Colonic mucosa (tissue), 4 donors: ENCODE data around the gene MPIG6B. TPM values are rescaled to one million over a fixed set of nuclear protein-coding genes. Genes with fewer than 3 reads are reported as not detected.
A peak's percentile ranks its signal among the peaks of the same experiment; 100 is the strongest.

Source experiments
- DNase-seq: peaks from one replicate; pipeline ENCODE4 v3.0.0-alpha.2; 2020
- H3K27ac ChIP-seq: fragments of 200-600 bp; one replicate; pipeline ENCODE4 v1.8.0; 2021
- H3K27me3 ChIP-seq: fragments of 200-600 bp; one replicate; pipeline ENCODE4 v1.8.0; 2021
- H3K36me3 ChIP-seq: fragments of 200-600 bp; one replicate; pipeline ENCODE4 v1.8.0; 2021
- H3K4me1 ChIP-seq: fragments of 200-600 bp; one replicate; pipeline ENCODE4 v1.8.0; 2021; ENCODE audit warnings: mild to moderate bottlenecking
- H3K4me3 ChIP-seq: fragments of 200-600 bp; one replicate; pipeline ENCODE4 v1.8.0; 2021
- H3K9ac ChIP-seq, 2 donors: one replicate each; pipeline ENCODE4 v1.7.0; 2013; ENCODE audit warnings: control low read depth in 2 of 2, low read depth in 2 of 2, low read length in 2 of 2
- H3K9me3 ChIP-seq: fragments of 200-600 bp; one replicate; pipeline ENCODE4 v1.8.0; 2021
- intact Hi-C: fragments of 100-400 bp; cut with DNase I; formaldehyde crosslinking; loops from one replicate; pipeline ENCODE4 v1.14.1; 2022
- total RNA-seq, 2 donors: library from RNA; stranded (reverse); fragmentation: NEBNext Ultra II Directional in 1 of 2; extraction: Animal tissue kit (Norgen Biotek cat#: 25700) in 1 of 2; gene quantifications; one replicate each; pipeline ENCODE4 v1.2.1, GENCODE V29; 2021
- TF ChIP-seq, protein P1 (sequence below): fragments of 200-600 bp; IDR thresholded peaks from one replicate; pipeline ENCODE4 v1.8.0; 2022; ENCODE audit warnings: antibody characterized with exemption, mild to moderate bottlenecking
- donor health status: healthy.
- donor health status: DM: no; HTN: no; CAD: no.
- donor health status: DM: no; HTN: no; CAD: no.

Gene MPIG6B
- total RNA-seq, 2 donors from 2014 or later: 0.19 to 0.57 TPM

DNA sequence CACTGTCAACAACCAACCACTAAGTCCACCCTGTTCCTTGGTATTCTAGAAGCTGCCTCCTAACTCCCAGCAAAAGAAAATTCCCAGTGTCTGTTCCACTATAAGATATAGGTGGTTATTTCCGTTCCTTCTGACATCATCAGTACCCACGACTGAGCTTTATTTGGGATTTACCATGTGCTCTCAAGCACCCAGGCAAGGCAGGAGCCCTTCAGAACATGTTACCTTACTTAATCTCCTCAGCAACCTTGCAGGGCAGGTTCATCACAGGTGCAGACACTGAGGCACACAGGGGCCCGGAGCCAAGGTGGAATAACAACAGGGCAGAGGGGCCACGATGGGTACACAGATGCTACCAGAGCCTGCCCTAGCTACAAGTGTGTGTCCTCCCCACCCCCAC, 30.8 kb upstream of the MPIG6B start:
- H3K4me1 ChIP-seq: no peaks in the 10 kb centered on the region
- no peak for DNase-seq
- no peaks in the 10 kb centered on the region for H3K9me3 ChIP-seq
- peaks cover 10% of the 10 kb centered on the region for H3K36me3 ChIP-seq
- intact Hi-C loops: no loop called here
- TF ChIP-seq, protein P1, sequence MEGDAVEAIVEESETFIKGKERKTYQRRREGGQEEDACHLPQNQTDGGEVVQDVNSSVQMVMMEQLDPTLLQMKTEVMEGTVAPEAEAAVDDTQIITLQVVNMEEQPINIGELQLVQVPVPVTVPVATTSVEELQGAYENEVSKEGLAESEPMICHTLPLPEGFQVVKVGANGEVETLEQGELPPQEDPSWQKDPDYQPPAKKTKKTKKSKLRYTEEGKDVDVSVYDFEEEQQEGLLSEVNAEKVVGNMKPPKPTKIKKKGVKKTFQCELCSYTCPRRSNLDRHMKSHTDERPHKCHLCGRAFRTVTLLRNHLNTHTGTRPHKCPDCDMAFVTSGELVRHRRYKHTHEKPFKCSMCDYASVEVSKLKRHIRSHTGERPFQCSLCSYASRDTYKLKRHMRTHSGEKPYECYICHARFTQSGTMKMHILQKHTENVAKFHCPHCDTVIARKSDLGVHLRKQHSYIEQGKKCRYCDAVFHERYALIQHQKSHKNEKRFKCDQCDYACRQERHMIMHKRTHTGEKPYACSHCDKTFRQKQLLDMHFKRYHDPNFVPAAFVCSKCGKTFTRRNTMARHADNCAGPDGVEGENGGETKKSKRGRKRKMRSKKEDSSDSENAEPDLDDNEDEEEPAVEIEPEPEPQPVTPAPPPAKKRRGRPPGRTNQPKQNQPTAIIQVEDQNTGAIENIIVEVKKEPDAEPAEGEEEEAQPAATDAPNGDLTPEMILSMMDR: no peak
- H3K27me3 ChIP-seq: no peaks in the 10 kb centered on the region
- H3K27ac ChIP-seq: no peak overlapping the region
- no peak overlapping the region for H3K4me3 ChIP-seq
- H3K9ac ChIP-seq: no peak overlapping the region

DNA sequence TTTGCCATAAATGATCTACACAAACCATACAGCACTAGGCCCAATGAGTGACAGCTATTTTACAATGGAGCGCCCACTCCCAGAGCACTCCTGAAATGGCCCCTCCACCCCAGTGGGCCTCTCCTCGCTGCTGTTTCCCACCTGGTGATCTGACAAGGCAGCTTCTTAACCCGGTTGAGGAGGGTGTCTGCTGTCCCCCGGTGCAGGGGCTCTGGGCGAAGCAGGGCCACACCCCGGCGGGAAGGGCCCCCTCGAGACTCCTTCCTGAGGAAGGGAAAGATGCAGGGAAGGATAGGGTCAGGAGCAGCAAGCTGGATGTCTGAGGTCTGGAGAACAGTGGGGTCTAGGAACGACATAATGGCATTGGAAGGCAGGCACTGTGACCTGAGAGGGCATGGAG, 30.3 kb upstream of the MPIG6B start:
- Histone ChIP-seq H3K27ac (no peak overlapping the region), H3K4me3 (no peak overlapping the region), H3K9me3 (no peaks in the 10 kb centered on the region), H3K27me3 (no peaks in the 10 kb centered on the region), H3K4me1 (no peaks in the 10 kb centered on the region), H3K36me3 (peaks cover 10% of the 10 kb centered on the region), H3K9ac (no peak overlapping the region)
- no peak for DNase-seq
- TF ChIP-seq, protein P1: no peak
- intact Hi-C loops: no loop called here

DNA sequence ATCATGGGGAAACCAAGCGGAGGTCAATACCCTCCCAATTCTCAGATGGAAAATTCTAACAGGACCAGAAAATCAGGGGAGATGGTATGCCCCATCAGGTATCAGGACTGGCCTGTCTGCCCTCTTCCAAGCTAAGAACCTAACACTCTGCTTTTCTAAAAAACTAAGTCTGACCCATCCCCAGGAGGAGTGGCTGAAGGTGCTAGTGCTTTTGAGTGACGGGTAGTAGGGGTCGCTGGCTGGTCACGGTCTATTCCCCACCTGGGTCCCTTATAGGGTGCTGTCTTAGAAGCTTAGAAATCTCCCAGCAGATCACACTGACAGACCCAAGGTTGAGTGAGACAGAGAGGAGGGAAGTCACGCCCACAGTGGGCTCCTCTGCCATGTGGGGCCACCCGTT, 29.6 kb upstream of the MPIG6B start:
- no peak overlapping the region for H3K9ac ChIP-seq
- intact Hi-C loops: no loop called here

DNA sequence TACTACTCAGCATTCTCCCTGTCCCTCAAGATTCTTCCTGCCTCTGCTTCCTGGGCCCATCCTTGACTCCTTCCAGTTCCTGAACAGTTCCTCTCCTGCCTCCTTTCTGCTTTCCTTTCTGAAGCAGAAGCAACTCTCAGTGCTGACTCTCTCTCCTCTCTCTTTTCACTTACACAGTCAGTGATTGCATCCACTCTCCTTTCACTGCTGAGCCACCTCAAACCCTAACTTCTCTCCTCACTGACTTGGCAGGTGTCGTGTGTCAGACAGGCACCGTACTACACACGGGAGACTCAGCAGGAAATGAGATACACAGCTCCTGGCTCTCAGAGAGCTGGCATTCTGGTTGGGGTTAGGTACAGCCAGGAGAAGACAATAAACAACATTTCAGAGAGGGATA, 25.6 kb upstream of the MPIG6B start:
- Histone ChIP-seq H3K36me3 (no peaks in the 10 kb centered on the region), H3K4me1 (peaks cover 12% of the 10 kb centered on the region)
- intact Hi-C loops: no loop called here

More for the DNA sequence above, 29.6 kb upstream of the MPIG6B start:
- no peaks in the 10 kb centered on the region for H3K4me1 ChIP-seq
- H3K4me3 ChIP-seq: no peak overlapping the region
- no peak for DNase-seq
- H3K27ac ChIP-seq: no peak overlapping the region
- peaks cover 5% of the 10 kb centered on the region for H3K36me3 ChIP-seq
- no peaks in the 10 kb centered on the region for H3K27me3 ChIP-seq
- TF ChIP-seq, protein P1: no peak
- H3K9me3 ChIP-seq: no peaks in the 10 kb centered on the region

DNA sequence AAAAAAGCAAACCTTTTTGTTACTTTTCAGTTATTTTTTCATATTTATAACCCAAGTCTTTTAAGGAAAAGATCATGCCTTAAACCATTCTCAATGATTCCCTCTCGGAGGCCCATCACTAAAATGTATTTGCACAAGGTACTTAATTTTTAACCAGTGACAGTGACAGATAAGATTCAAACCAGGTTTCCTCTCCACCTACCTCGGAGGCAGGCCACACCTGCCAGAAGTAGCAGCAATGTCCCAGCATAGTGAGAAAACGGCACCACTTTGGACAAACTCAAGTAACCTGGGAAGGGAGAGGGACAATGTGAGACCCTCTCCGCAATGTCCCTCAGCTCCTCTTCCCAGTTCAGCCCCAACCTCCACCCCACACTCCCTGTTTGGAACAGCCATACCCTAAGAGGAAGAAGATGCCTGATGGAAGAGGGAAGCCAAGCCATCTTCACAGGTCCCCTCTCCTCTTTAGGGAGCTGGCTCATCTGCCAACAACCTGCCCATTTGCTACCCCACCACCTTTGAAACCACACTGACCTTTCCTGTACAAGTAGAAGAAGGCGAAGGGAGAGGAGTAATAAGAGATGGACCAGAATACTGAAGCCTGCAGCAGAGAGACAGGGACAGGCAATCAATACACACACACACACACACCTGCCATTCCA, 22.3 kb upstream of the MPIG6B start:
- no peak for DNase-seq
- H3K27me3 ChIP-seq: no peaks in the 10 kb centered on the region
- no peak overlapping the region for H3K4me3 ChIP-seq
- H3K4me1 ChIP-seq: peaks cover 12% of the 10 kb centered on the region
- H3K9ac ChIP-seq: peak overlapping the region in 1 of 2 donors; percentile 99
- TF ChIP-seq, protein P1: no peak
- no peak overlapping the region for H3K27ac ChIP-seq
- H3K36me3 ChIP-seq: no peaks in the 10 kb centered on the region
- H3K9me3 ChIP-seq: no peaks in the 10 kb centered on the region
- intact Hi-C loops: loop anchor here (5.0 kb wide), 1 partner anchor 36 kb away; the partner anchor contains the start of gene CLIC1

More for the DNA sequence above, 25.6 kb upstream of the MPIG6B start:
- Histone ChIP-seq H3K9me3 (no peaks in the 10 kb centered on the region), H3K4me3 (no peak overlapping the region), H3K27ac (no peak overlapping the region), H3K27me3 (no peaks in the 10 kb centered on the region), H3K9ac (no peak overlapping the region)
- TF ChIP-seq, protein P1: no peak
- no peak for DNase-seq
